Neural crest cell (in vitro differentiated cells): ENCODE measurements around the gene MS4A4E. TPM values are rescaled to one million over a fixed set of nuclear protein-coding genes. Genes with fewer than 3 reads are reported as not detected.

Experiments used
- DNase-seq: peaks from one replicate; pipeline ENCODE4 v3.0.0; 2021; ENCODE audit warnings: low read depth, mixed read lengths, low spot score
- H3K27ac Mint-ChIP-seq: one replicate; pipeline ENCODE4 v1.8.0; 2021; ENCODE audit warnings: mild to moderate bottlenecking, mixed read lengths; ENCODE audit not compliant: unreplicated experiment
- H3K27me3 Mint-ChIP-seq: 2 replicates; pipeline ENCODE4 v1.8.0; 2021; ENCODE audit warnings: low read depth, mild to moderate bottlenecking, mixed read lengths
- H3K36me3 Mint-ChIP-seq: 2 replicates; pipeline ENCODE4 v1.8.0; 2021; ENCODE audit warnings: low read depth, mild to moderate bottlenecking, mixed read lengths
- H3K4me1 Mint-ChIP-seq: 2 replicates; pipeline ENCODE4 v1.8.0; 2021; ENCODE audit warnings: mixed read lengths
- H3K4me3 Mint-ChIP-seq: one replicate; pipeline ENCODE4 v1.8.0; 2021; ENCODE audit warnings: mild to moderate bottlenecking, mixed read lengths
- H3K9me3 Mint-ChIP-seq: 2 replicates; pipeline ENCODE4 v1.8.0; 2021; ENCODE audit warnings: mixed read lengths
- total RNA-seq: library from RNA; stranded (reverse); gene quantifications from 2 replicates; pipeline ENCODE4 v1.2.1, GENCODE V29; 2021
- TF ChIP-seq, protein P1 (sequence below): fragments of 200-600 bp; sonication (generic); conservative IDR thresholded peaks from 2 replicates; pipeline ENCODE4 v1.5.0; 2021; ENCODE audit warnings: antibody characterized with exemption, mild to moderate bottlenecking

MS4A4E gene
- total RNA-seq, 1 donor from 2014 or later, result 0.28 TPM

DNA sequence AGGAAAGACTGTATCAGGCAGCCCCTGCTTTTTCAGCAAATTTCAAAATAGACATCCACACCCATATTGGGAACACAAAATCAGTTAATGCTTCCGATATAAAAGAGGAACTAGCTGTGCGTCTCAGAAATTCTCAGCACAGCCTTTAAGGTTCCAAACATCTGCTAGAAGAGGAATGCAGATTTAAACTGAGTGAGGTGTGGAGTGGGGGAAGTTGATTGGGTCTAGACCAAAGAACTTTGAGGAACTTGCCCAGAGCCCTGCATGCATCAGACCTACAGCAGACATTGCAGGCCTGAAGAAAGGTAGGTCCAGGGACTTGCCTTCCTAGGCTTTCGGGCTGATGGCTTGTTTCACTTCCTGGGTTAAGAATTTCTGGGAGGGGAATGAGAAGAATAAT lies 37.5 kb upstream of the MS4A4E start, which contains the start of gene MS4A4A:
Gene MS4A4A (plus strand): TSS at position 255 of the 400 bp plus-strand sequence. CDS start 10 bp downstream, at position 265.
- H3K27me3 Mint-ChIP-seq, result no peaks in the 10 kb centered on the region

DNA sequence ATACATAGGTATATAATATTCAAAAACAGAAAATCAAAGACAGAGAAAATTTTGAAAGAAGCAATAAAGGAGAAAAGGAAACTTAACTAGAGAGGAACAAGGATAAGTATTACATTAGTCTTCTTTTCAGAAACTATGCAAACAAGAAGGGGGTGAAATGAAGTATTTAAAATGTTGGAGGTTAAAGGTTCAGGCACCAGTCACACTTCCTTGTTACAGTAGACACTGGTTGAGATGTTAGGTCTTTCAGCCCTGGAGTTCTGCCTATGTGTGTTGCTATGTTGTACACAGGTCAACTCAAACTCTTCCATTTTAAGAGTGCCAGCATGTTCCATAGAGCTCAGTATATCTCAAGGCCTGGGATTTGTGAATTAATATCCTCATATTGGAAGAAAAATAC lies 31.5 kb upstream of the MS4A4E start:
- Mint-ChIP-seq H3K27ac (no peak overlapping the region), H3K4me3 (no peak overlapping the region), H3K27me3 (no peaks in the 10 kb centered on the region), H3K36me3 (peaks cover 4% of the 10 kb centered on the region), H3K9me3 (peaks cover 2% of the 10 kb centered on the region), H3K4me1 (no peaks in the 10 kb centered on the region)
- DNase-seq, result no peak
- TF ChIP-seq, protein P1, sequence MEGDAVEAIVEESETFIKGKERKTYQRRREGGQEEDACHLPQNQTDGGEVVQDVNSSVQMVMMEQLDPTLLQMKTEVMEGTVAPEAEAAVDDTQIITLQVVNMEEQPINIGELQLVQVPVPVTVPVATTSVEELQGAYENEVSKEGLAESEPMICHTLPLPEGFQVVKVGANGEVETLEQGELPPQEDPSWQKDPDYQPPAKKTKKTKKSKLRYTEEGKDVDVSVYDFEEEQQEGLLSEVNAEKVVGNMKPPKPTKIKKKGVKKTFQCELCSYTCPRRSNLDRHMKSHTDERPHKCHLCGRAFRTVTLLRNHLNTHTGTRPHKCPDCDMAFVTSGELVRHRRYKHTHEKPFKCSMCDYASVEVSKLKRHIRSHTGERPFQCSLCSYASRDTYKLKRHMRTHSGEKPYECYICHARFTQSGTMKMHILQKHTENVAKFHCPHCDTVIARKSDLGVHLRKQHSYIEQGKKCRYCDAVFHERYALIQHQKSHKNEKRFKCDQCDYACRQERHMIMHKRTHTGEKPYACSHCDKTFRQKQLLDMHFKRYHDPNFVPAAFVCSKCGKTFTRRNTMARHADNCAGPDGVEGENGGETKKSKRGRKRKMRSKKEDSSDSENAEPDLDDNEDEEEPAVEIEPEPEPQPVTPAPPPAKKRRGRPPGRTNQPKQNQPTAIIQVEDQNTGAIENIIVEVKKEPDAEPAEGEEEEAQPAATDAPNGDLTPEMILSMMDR, result no peak

More for the DNA sequence above, 37.5 kb upstream of the MS4A4E start, which contains the start of gene MS4A4A:
- H3K27ac Mint-ChIP-seq, result no peak within 1 kb of the TSS
- H3K4me3 Mint-ChIP-seq, result no peak within 1 kb of the TSS
- no peak for DNase-seq
- peaks cover 9% of the 10 kb centered on the region for H3K9me3 Mint-ChIP-seq
- TF ChIP-seq, protein P1, result no peak
- H3K4me1 Mint-ChIP-seq, result peaks cover 23% of the 10 kb centered on the region
- H3K36me3 Mint-ChIP-seq, result no peaks in the 10 kb centered on the region

DNA sequence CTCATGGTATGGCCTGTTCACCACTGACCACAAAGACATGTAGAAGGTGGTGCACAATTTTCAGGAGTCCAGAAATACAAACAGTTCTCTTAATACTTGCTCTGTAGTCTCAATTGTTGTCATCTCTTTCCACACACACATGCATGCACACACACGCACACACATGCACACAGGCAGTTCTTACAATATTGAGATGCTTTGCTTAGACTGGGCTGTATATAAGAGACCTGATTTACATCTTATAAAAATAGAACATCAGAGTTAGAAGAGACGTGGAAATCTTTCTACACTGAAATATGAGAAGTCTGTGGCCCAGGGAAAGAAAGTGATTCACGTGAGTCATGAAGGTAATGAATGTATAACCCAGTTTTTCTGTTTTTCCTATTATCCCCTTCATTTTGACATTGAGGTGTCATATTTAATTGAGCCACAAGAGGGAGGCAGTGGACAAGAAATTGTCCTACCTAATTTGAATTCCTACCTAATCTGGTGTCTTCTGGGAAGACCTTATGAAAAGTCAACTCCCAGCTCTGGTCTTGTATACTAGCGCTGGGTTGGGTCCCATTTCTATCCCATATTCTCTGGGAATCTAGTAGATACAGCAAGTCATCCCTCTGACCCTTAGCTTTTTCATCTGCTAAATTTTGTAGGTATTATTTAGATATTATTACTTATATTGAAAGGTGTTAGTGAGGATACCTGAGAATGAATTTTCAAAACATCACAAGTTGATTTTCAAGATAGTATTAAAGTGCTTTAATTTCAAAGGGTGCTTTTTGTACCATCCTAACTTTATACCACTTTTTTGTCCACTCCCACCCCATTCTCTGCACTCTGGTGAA lies 22.7 kb upstream of the MS4A4E start:
- Mint-ChIP-seq H3K36me3 (no peaks in the 10 kb centered on the region), H3K27me3 (no peaks in the 10 kb centered on the region), H3K4me1 (peaks cover 5% of the 10 kb centered on the region), H3K9me3 (peaks cover 4% of the 10 kb centered on the region), H3K4me3 (no peak overlapping the region), H3K27ac (no peak overlapping the region)
- TF ChIP-seq, protein P1, result peak; percentile 81
- DNase-seq, result peak; percentile 55

DNA sequence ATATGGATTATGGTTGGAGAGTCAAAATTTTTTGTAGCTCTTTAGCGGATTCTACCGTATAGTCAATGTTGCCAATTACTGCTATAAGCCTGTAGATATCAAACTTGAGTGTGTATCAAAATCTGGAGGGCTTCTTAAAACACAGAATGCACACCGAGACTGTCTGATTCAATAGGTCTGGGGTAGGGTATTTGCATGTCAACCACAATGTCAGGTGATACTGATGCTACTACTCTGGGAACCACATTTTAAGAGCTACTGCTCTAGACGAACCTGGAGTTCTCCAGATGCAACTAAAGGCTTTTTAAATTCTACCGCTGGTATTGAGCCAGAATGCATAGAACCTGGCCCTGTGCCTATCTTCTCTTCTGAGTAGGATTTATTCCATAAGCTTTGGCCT lies 21.7 kb upstream of the MS4A4E start:
- peaks cover 5% of the 10 kb centered on the region for H3K4me1 Mint-ChIP-seq
- H3K36me3 Mint-ChIP-seq, result no peaks in the 10 kb centered on the region
- H3K9me3 Mint-ChIP-seq, result peaks cover 8% of the 10 kb centered on the region
- TF ChIP-seq, protein P1, result no peak
- H3K4me3 Mint-ChIP-seq, result no peak overlapping the region
- H3K27me3 Mint-ChIP-seq, result no peaks in the 10 kb centered on the region
- no peak for DNase-seq
- no peak overlapping the region for H3K27ac Mint-ChIP-seq

DNA sequence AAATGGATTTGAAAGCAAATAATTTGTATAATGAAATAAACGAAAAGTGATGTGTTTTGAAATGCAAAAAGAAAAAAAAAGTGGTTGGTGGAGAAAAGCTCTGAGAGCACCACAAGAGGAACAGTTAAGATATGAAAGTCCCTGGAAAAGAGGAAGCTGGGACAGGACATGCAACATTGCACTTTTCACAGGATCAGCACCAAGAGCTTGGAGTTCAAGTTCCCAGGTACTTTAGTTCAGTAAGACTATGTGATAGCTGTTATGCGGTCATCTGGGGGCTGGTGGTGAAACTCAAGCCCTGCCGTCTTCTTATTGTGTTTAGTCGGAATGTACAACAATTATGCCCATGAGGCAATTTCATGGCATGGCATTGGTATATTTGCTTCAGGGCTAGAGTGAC lies 20.5 kb upstream of the MS4A4E start:
- Mint-ChIP-seq H3K9me3 (peaks cover 8% of the 10 kb centered on the region), H3K36me3 (no peaks in the 10 kb centered on the region), H3K27me3 (no peaks in the 10 kb centered on the region), H3K27ac (no peak overlapping the region), H3K4me3 (no peak overlapping the region), H3K4me1 (peaks cover 5% of the 10 kb centered on the region)
- no peak for DNase-seq
- TF ChIP-seq, protein P1, result no peak
